Left lung (tissue), 10 donors: ENCODE data around the gene TARDBP. TPM values are rescaled to one million over a fixed set of nuclear protein-coding genes. Genes with fewer than 3 reads are reported as not detected.
"Not testable (repeated sequence)": the region's sequence is repeated elsewhere in the genome, so short reads cannot be mapped to it uniquely, and the experiment has no call there.

Experiments used
- ATAC-seq: fragments of 200-7000 bp; cut with Tn5 transposase; one replicate; pipeline ENCODE4 v1.9.1; 2020; ENCODE audit warnings: moderate library complexity
- DNase-seq, 4 donors: peaks; one replicate each; pipeline ENCODE4 v3.0.0-alpha.2; 2013 to 2020
- H3K27ac ChIP-seq, 2 donors: fragments of 200-600 bp; sonication (generic) in 1 of 2; one replicate each; pipeline versions ENCODE4 v1.5.0 to v1.8.0; 2020 to 2021
- H3K27me3 ChIP-seq, 2 donors: fragments of 200-600 bp; sonication (generic) in 1 of 2; one replicate each; pipeline versions ENCODE4 v1.5.0 to v1.8.0; 2020 to 2021
- H3K36me3 ChIP-seq, 2 donors: fragments of 200-600 bp; sonication (generic) in 1 of 2; one replicate each; pipeline versions ENCODE4 v1.5.0 to v1.8.0; 2020 to 2021
- H3K4me1 ChIP-seq, 2 donors: fragments of 200-600 bp; one replicate each; pipeline ENCODE4 v1.8.0; 2021
- H3K4me3 ChIP-seq, 2 donors: fragments of 200-600 bp; sonication (generic) in 1 of 2; one replicate each; pipeline versions ENCODE4 v1.5.0 to v1.8.0; 2020 to 2021; ENCODE audit warnings: mild to moderate bottlenecking in 1 of 2
- H3K9me3 ChIP-seq, 2 donors: fragments of 200-600 bp; sonication (generic) in 1 of 2; one replicate each; pipeline versions ENCODE4 v1.5.0 to v1.8.0; 2020 to 2021
- intact Hi-C, 2 donors: fragments of 100-400 bp; cut with DNase I; formaldehyde crosslinking; loops; one replicate each; pipeline versions ENCODE4 v1.11.2 to v1.14.2; 2022
- polyA plus RNA-seq, 6 donors: library from polyadenylated mRNA; unstranded; fragments of 120-200 nt; gene quantifications; one replicate each; pipeline ENCODE4 v1.2.1, GENCODE V29; 2013; ENCODE audit not compliant: insufficient read length in 6 of 6
- total RNA-seq, 2 donors: library from RNA; stranded (reverse); fragmentation: NEBNext Ultra II Directional; extraction: Animal tissue kit (Norgen Biotek cat#: 25700); gene quantifications; one replicate each; pipeline ENCODE4 v1.2.1, GENCODE V29; 2021
- TF ChIP-seq, protein P1 (sequence below), 2 donors: fragments of 200-600 bp; sonication (generic) in 1 of 2; IDR thresholded peaks; one replicate each; pipeline versions ENCODE4 v1.5.0 to v1.8.0; 2021; ENCODE audit warnings: antibody characterized with exemption in 2 of 2
- donor health status: DM: no; HTN: yes; CAD: no.
- donor health status: DM: no; HTN: no; CAD: no.

Gene TARDBP
- total and polyA plus RNA-seq, 8 donors, result 119 to 344 (median 292) TPM

DNA sequence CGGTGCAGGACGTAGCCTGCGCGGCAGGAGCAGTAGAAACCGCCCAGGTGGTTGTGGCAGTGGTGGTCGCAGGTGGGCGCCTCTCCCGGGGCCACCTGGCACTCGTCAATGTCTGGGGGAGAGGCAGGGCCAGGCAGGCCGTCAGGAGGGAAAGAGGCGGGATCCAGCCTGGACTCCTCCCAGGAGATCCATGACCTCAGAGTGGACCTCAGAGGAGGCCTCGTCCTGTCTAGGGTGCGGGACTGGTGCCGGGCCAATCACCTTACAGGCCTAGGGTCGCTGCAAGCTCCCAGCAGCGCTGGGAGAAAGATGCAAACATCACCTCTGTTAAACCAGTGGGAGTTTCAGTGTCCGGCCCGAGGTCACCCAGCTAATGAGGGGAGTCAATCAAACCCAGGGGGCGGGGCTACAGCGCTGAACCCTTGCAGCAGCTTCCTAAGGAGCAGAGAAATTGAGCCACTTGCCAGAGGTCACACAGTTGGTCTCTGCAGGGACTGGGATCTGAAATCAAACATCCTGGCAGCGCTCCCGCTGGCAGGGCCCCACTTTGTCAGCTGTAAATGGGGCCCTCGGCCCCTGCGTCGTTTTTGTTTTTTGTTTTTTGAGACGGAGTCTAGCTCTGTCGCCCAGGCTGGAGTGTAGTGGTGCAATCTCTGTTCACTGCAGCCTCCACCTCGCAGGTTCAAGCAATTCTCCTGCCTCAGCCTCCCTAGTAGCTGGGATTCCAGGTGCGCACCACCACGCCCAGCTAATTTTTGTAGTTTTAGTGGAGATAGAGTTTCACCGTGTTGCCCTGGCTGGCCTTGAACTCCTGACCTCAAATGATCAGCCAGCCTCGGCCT, 33.2 kb downstream of the TARDBP start:
- Histone ChIP-seq H3K27ac (no peak overlapping the region), H3K27me3 (no peaks in the 10 kb centered on the region), H3K4me1 (no peaks in the 10 kb centered on the region), H3K4me3 (no peak overlapping the region), H3K36me3 (no peaks in the 10 kb centered on the region), H3K9me3 (no peaks in the 10 kb centered on the region)
- TF ChIP-seq, protein P1, sequence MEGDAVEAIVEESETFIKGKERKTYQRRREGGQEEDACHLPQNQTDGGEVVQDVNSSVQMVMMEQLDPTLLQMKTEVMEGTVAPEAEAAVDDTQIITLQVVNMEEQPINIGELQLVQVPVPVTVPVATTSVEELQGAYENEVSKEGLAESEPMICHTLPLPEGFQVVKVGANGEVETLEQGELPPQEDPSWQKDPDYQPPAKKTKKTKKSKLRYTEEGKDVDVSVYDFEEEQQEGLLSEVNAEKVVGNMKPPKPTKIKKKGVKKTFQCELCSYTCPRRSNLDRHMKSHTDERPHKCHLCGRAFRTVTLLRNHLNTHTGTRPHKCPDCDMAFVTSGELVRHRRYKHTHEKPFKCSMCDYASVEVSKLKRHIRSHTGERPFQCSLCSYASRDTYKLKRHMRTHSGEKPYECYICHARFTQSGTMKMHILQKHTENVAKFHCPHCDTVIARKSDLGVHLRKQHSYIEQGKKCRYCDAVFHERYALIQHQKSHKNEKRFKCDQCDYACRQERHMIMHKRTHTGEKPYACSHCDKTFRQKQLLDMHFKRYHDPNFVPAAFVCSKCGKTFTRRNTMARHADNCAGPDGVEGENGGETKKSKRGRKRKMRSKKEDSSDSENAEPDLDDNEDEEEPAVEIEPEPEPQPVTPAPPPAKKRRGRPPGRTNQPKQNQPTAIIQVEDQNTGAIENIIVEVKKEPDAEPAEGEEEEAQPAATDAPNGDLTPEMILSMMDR (IDR thresholded peaks at IDR 0.05), result no peak
- intact Hi-C loops, result no loop called here
- ATAC-seq, result no peak
- no peak for DNase-seq

DNA sequence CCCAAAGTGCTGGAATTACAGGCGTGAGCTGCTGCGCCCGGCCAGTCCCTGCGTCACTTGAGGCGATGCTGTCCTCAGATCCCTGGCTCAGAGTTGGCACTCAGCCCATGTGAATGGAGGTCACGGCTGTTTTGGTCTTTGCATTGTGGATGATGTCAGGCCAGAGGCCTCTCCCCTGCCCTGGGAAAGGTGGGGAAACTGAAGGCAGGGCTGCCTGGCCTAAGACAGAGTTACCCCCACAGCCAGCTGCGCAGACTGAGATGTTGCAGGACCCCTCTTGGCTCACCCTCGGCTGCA, 33.8 kb downstream of the TARDBP start:
- intact Hi-C loops, result no loop called here
- no peak overlapping the region for H3K4me3 ChIP-seq
- TF ChIP-seq, protein P1 (IDR thresholded peaks at IDR 0.05), result no peak
- no peak overlapping the region for H3K27ac ChIP-seq
- DNase-seq (no peak), ATAC-seq (no peak)
- no peaks in the 10 kb centered on the region for H3K27me3 ChIP-seq
- H3K36me3 ChIP-seq, result no peaks in the 10 kb centered on the region
- H3K9me3 ChIP-seq, result no peaks in the 10 kb centered on the region
- no peaks in the 10 kb centered on the region for H3K4me1 ChIP-seq

DNA sequence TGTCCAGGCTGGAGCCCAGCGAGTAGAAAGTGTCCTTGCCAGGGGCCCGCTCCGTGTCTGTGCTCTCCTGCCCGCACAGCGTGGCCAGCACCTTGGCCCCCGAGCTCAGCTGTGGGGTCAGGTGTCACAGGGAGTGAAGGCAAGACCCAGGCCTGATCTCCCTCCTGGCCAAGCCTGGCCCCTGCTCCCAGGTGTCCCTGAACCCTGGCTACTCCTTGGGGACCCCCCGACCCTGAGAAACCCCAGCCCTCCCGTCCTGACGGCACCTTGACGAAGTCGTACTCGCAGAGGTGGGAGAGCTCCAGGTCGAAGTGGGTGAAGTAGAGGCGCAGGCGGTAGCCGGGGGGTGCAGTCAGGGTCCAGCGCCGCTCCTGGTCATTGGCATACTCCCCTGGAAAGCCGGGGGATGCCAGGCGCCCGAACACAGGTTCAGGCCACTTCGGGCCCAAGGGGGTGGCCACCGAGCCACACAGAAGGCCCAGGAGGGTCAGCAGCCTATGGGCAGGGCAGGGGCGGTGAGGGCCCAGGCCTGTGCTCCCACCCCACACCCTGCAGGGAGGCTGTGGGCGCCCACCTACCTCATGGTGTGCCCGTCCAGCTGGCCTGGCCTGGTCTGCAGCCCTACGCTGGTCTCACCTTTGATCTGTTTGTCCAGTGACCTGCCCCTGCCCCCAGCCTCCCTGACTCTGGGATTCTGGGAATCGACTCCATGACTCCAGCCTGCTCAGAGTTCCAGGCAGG, 34.3 kb downstream of the TARDBP start, which contains the start of gene MASP2:
MASP2 (minus strand) TSS at position 615 of the 741 bp plus-strand sequence; CDS start at position 583, 32 bp downstream.
- no peaks in the 10 kb centered on the region for H3K36me3 ChIP-seq
- H3K9me3 ChIP-seq, result no peaks in the 10 kb centered on the region
- H3K27ac ChIP-seq, result no peak within 1 kb of the TSS
- H3K4me3 ChIP-seq, result no peak within 1 kb of the TSS
- DNase-seq (no peak), ATAC-seq (no peak)
- TF ChIP-seq, protein P1 (IDR thresholded peaks at IDR 0.05), result no peak
- H3K27me3 ChIP-seq, result no peaks in the 10 kb centered on the region
- H3K4me1 ChIP-seq, result peaks cover 0 to 5% of the 10 kb centered on the region in 2 donors
- intact Hi-C loops, result no loop called here

DNA sequence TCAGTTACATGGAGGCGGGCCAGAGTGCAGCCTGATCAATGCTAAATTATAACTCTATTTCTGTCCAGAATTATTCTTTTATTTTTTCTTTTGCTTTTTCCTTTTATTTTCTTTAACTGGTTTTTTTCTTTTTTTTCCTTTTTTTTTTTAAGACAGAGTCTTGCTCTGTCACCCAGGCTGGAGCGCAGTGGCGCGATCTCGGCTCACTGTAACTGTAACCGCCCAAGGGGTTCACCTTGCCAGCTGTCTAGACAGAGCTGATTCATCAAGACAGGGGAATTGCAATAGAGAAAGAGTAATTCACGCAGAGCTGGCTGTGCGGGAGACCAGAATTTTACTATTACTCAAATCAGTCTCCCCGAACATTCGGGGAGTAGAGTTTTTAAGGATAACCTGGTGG, 38.7 kb downstream of the TARDBP start:
- H3K4me3 ChIP-seq, H3K27ac ChIP-seq, H3K9me3 ChIP-seq, H3K27me3 ChIP-seq, ATAC-seq, intact Hi-C loops, DNase-seq: not testable (repeated sequence)
- Histone ChIP-seq H3K4me1 (peaks cover 0 to 12% of the 10 kb centered on the region in 2 donors), H3K36me3 (peaks cover 0 to 25% of the 10 kb centered on the region in 2 donors)

DNA sequence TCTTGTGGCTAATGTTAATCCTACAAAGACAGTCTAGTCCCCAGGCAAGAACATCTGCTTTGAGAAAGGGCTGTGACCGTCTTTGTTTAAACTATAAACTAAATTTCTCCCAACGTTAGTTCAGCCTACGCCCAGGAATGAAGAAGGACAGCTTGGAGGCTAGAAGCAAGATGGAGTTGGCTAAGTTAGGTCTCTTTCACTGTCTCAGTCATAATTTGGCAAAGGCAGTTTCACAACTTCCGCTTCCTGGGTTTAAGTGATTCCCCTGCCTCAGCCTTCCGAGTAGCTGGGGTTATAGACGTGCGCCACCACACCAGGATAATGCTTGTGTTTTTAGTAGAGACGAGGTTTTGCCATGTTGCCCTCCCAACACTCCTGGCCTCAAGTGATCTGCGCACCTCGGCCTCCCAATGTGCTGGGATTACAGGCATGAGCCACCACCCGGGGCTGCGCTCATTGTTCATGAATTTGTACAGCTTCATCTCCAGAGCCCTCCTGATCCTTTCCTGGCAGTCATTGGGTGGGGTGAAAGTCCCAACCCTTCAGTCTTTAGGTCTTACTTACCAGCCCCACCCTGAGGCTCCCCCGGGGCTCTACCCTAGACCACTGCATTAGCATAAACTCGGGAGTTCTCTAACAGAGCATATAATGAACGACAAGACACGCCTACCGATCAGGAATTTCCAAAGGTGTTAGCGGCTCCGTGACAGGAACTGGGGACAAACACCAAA, 39.5 kb downstream of the TARDBP start:
- ATAC-seq (no peak), DNase-seq (no peak)
- intact Hi-C loops, result no loop called here
- Histone ChIP-seq H3K27me3 (peaks cover 0 to 8% of the 10 kb centered on the region in 2 donors), H3K9me3 (no peaks in the 10 kb centered on the region), H3K36me3 (peaks cover 0 to 33% of the 10 kb centered on the region in 2 donors), H3K4me3 (no peak overlapping the region), H3K4me1 (peaks cover 0 to 12% of the 10 kb centered on the region in 2 donors), H3K27ac (no peak overlapping the region)
- TF ChIP-seq, protein P1 (IDR thresholded peaks at IDR 0.05), result no peak
